HEK293 (cell line): Measurements from ENCODE around the gene ARPC1A.

ENCODE experiments used
- ZNF140 ChIP-seq: fragments of 450-650 bp; formaldehyde crosslinking; IDR thresholded peaks from 2 replicates; pipeline ENCODE4 v1.5.1; 2016; ENCODE audit warnings: missing biosample characterization, missing genetic modification characterization
- ZNF426 ChIP-seq: fragments of 450-650 bp; formaldehyde crosslinking; IDR thresholded peaks from 2 replicates; pipeline ENCODE4 v1.5.1; 2017; ENCODE audit warnings: missing biosample characterization, missing genetic modification characterization, mild to moderate bottlenecking, inconsistent platforms, moderate library complexity
- ZNF791 ChIP-seq: fragments of 450-650 bp; formaldehyde crosslinking; IDR thresholded peaks from 2 replicates; pipeline ENCODE4 v1.5.1; 2016; ENCODE audit warnings: missing biosample characterization, missing genetic modification characterization
- TF ChIP-seq, protein P1 (sequence below): sonication (generic); formaldehyde crosslinking; IDR thresholded peaks from 2 replicates; pipeline ENCODE4 v1.8.1; 2022; ENCODE audit warnings: mild to moderate bottlenecking, moderate library complexity, missing genetic modification reagents
- TF ChIP-seq, protein P2 (sequence below): fragments of 450-650 bp; formaldehyde crosslinking; IDR thresholded peaks from 2 replicates; pipeline ENCODE4 v1.5.1; 2016; ENCODE audit warnings: missing biosample characterization, missing genetic modification characterization

DNA sequence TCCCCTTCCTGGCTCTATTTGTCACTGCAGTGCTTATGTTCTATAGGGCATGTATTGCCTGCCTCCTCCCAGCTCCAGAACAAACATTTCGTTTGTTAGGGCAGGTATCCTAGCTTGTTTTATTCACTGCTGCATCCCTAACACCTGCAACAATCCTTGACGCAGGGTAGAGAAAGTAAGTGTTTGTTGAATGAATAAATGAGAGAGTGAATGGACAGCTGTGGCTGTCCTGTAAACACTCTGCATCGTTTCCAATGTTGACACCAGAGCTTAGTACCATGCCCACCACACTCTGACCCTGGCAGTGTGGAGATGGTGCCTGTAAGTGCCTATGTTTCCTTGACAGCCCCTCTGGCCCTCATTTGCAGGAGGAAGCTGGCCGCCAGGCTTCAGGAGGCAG is 32.0 kb upstream of the ARPC1A start:
- TF ChIP-seq, protein P1, sequence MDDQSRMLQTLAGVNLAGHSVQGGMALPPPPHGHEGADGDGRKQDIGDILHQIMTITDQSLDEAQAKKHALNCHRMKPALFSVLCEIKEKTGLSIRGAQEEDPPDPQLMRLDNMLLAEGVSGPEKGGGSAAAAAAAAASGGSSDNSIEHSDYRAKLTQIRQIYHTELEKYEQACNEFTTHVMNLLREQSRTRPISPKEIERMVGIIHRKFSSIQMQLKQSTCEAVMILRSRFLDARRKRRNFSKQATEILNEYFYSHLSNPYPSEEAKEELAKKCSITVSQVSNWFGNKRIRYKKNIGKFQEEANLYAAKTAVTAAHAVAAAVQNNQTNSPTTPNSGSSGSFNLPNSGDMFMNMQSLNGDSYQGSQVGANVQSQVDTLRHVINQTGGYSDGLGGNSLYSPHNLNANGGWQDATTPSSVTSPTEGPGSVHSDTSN (CRISPR knock-in tag) = no peak
- TF ChIP-seq ZNF426 (tag by site-specific recombination) = no peak
- TF ChIP-seq, protein P2, sequence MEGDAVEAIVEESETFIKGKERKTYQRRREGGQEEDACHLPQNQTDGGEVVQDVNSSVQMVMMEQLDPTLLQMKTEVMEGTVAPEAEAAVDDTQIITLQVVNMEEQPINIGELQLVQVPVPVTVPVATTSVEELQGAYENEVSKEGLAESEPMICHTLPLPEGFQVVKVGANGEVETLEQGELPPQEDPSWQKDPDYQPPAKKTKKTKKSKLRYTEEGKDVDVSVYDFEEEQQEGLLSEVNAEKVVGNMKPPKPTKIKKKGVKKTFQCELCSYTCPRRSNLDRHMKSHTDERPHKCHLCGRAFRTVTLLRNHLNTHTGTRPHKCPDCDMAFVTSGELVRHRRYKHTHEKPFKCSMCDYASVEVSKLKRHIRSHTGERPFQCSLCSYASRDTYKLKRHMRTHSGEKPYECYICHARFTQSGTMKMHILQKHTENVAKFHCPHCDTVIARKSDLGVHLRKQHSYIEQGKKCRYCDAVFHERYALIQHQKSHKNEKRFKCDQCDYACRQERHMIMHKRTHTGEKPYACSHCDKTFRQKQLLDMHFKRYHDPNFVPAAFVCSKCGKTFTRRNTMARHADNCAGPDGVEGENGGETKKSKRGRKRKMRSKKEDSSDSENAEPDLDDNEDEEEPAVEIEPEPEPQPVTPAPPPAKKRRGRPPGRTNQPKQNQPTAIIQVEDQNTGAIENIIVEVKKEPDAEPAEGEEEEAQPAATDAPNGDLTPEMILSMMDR (tag by site-specific recombination) = no peak
- no peak for TF ChIP-seq ZNF140 (tag by site-specific recombination)
- TF ChIP-seq ZNF791 = no peak
